Measurements from ENCODE around the gene MAPRE2. TPM values are rescaled to one million over a fixed set of nuclear protein-coding genes. Genes with fewer than 3 reads are reported as not detected.
A peak's percentile ranks its signal among the peaks of the same experiment; 100 is the strongest.

Gene MAPRE2
- total and polyA plus RNA-seq, 2 of the 13 experiments (the other 11 are each of a cell fraction or from before 2014, with no cell fraction given), result 34.5 to 67.9 TPM

- TF ChIP-seq KIAA2018 (CRISPR knock-in tag; IDR thresholded peaks at IDR 0.05; ENCODE audit: borderline replicate concordance), result no peak
- TF ChIP-seq SAP130 (CRISPR knock-in tag; IDR thresholded peaks at IDR 0.05; ENCODE audit: low read depth), result peak; percentile 45
- TF ChIP-seq ZC3H13 (CRISPR knock-in tag; IDR thresholded peaks at IDR 0.05), result no peak
- peak; percentile 71; the same call in 1 of the 2 replicates for TF ChIP-seq ZNF317 (CRISPR knock-in tag; IDR thresholded peaks at IDR 0.05)
- no peak for TF ChIP-seq ZEB1 (IDR thresholded peaks at IDR 0.05; ENCODE audit: insufficient replicate concordance, low read depth)
- TF ChIP-seq IRF9 (CRISPR knock-in tag; IDR thresholded peaks at IDR 0.05; ENCODE audit: borderline replicate concordance), result no peak
- peak; percentile 16; the same call in 1 of the 2 replicates for TF ChIP-seq GATAD2A (CRISPR knock-in tag; IDR thresholded peaks at IDR 0.05)
- TF ChIP-seq ZNF546 (CRISPR knock-in tag; conservative IDR thresholded peaks at IDR 0.05), result no peak
- TF ChIP-seq ISL2 (CRISPR knock-in tag; IDR thresholded peaks at IDR 0.05), result no peak
- 0 out of 2 replicates have a peak, but pooled peaks have one; percentile 28 for TF ChIP-seq TARDBP (CRISPR knock-in tag; IDR thresholded peaks at IDR 0.05)
- TF ChIP-seq ARID4A (CRISPR knock-in tag; IDR thresholded peaks at IDR 0.05; ENCODE audit: borderline replicate concordance), result no peak; the same call in 1 of the 2 replicates
- no peak for TF ChIP-seq FOXP1 (IDR thresholded peaks at IDR 0.05)
- peak; percentile 56; the same call in 1 of the 2 replicates for TF ChIP-seq FOXP1 (CRISPR knock-in tag; IDR thresholded peaks at IDR 0.05)
- TF ChIP-seq ZMYM4 (CRISPR knock-in tag; IDR thresholded peaks at IDR 0.05), result peak; percentile 46; the same call in 1 of the 2 replicates
- TF ChIP-seq MAX (IDR thresholded peaks at IDR 0.05), result 0 out of 2 replicates have a peak, but pooled peaks have one; percentile 17
- 0 out of 2 replicates have a peak, but pooled peaks have one; percentile 19 for TF ChIP-seq ELF3 (CRISPR knock-in tag; IDR thresholded peaks at IDR 0.05)
- TF ChIP-seq ERF (CRISPR knock-in tag; IDR thresholded peaks at IDR 0.05), result peak; percentile 51; the same call in 1 of the 2 replicates
These were observed 114.3 kb downstream of the MAPRE2 start (continued) for GRCh38 chr18:35155398-35156117.

Measured in HepG2 (cell line).